Calu3 (cell line): ENCODE results near the gene OR8B12. TPM values are rescaled to one million over a fixed set of nuclear protein-coding genes. Genes with fewer than 3 reads are reported as not detected.

Experiments used
- Bru-seq: library from RNA; stranded (reverse); fragments of 400-500 nt; gene quantifications from one replicate; lab custom pipeline; 2021; lab: Mats Ljungman, UMichigan
- BruChase-seq, 2 experiments: library from RNA; stranded (reverse); fragments of 400-500 nt; gene quantifications; one replicate each; lab custom pipeline; 2021; lab: Mats Ljungman, UMichigan
- BruUV-seq: library from RNA; stranded (reverse); fragments of 400-500 nt; replicated peaks from 2 replicates; lab custom pipeline; 2021; lab: Mats Ljungman, UMichigan
- CTCF ChIA-PET: fragments of 300-600 bp; sonication (Branson Sonifier 250); formaldehyde crosslinking; loops from one replicate; lab custom pipeline; 2022; ENCODE audit warnings: antibody characterized with exemption; lab: Charles Lee
- DNase-seq: peaks from one replicate; pipeline ENCODE4 v3.0.0; 2022
- H3K27ac Mint-ChIP-seq: one replicate; pipeline ENCODE4 v1.8.0; 2022; ENCODE audit warnings: mixed read lengths; ENCODE audit not compliant: unreplicated experiment
- H3K27me3 Mint-ChIP-seq: one replicate; pipeline ENCODE4 v1.8.0; 2022; ENCODE audit warnings: mixed read lengths; ENCODE audit not compliant: unreplicated experiment
- H3K36me3 Mint-ChIP-seq: one replicate; pipeline ENCODE4 v1.8.0; 2022; ENCODE audit warnings: mild to moderate bottlenecking, moderate library complexity, mixed read lengths; ENCODE audit not compliant: insufficient read depth, unreplicated experiment
- H3K4me1 Mint-ChIP-seq: one replicate; pipeline ENCODE4 v1.8.0; 2022; ENCODE audit warnings: mild to moderate bottlenecking, low read depth, mixed read lengths; ENCODE audit not compliant: unreplicated experiment
- H3K4me3 Mint-ChIP-seq: one replicate; pipeline ENCODE4 v1.8.0; 2022; ENCODE audit warnings: mild to moderate bottlenecking, low read depth, moderate library complexity, mixed read lengths; ENCODE audit not compliant: unreplicated experiment
- H3K9me3 Mint-ChIP-seq: one replicate; pipeline ENCODE4 v1.8.0; 2022; ENCODE audit warnings: low read depth, mixed read lengths; ENCODE audit not compliant: unreplicated experiment
- CTCF ChIP-seq: fragments of 200-600 bp; IDR thresholded peaks from one replicate; pipeline ENCODE4 v1.8.0; 2022; ENCODE audit warnings: antibody characterized with exemption; ENCODE audit not compliant: unreplicated experiment
- intact Hi-C: fragments of 100-400 bp; cut with micrococcal nuclease; formaldehyde crosslinking; loops from one replicate; pipeline ENCODE4 v1.10.0; 2022; ENCODE audit not compliant: unreplicated experiment
- long read RNA-seq: library from polyadenylated mRNA; stranded (forward); transcript quantifications from one replicate; pipeline ENCODE4 v2.0.0, GENCODE V29; 2022
- total RNA-seq: library from RNA; stranded (reverse); gene quantifications from 2 replicates; pipeline ENCODE4 v1.2.3, GENCODE V29; 2022

The OR8B12 gene
- not detected in 2 replicates for total RNA-seq
- Bru-seq, nascent RNA, result not detected
- BruChase-seq, experiment 1, labeled RNA remaining after a 6-hour chase, result not detected
- BruChase-seq, experiment 2, labeled RNA remaining after a 2-hour chase, result not detected
- long read RNA-seq, result 0 reads

DNA sequence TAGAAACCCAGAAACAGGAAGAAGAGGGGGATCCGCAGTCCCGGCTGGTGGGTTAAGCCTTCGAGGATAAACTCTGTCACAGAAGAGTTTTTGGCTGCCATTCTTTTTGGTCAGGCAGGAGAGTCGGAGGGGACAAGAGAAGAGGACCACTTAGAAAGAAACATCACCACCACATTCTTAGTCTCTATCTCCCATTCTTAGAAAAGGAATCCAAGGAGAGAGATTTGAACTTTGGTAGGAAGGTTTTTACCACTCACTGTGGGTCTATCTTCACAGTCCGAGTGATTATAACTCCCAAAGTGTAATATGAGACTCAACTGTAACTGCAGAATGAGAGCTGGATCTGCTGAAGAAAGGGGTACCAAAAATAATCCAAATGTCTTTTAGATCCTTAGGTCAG, at the start of gene OR8B12:
Gene OR8B12 (minus strand): TSS at position 101 of the 400 bp plus-strand sequence. CDS start 0 bp downstream, at position 101.
- H3K9me3 Mint-ChIP-seq, result peaks cover 5% of the 10 kb centered on the region
- CTCF ChIA-PET, result no interaction called here
- no peaks in the 10 kb centered on the region for H3K36me3 Mint-ChIP-seq
- DNase-seq, result no peak
- no peak within 1 kb of the TSS for H3K27ac Mint-ChIP-seq
- no peak within 1 kb of the TSS for H3K4me3 Mint-ChIP-seq
- TF ChIP-seq CTCF, result no peak
- no TSS peak for BruUV-seq
- intact Hi-C loops, result no loop called here
- H3K4me1 Mint-ChIP-seq, result no peaks in the 10 kb centered on the region
- peaks cover 37% of the 10 kb centered on the region for H3K27me3 Mint-ChIP-seq

GRCh38 chr11:124592627-124593026, 49.2 kb upstream of the OR8B12 start:
- no peak for DNase-seq
- intact Hi-C loops, result no loop called here
- BruUV-seq, result no TSS peak
- H3K4me1 Mint-ChIP-seq, result no peaks in the 10 kb centered on the region
- H3K4me3 Mint-ChIP-seq, result no peak overlapping the region
- H3K36me3 Mint-ChIP-seq, result no peaks in the 10 kb centered on the region
- CTCF ChIA-PET, result interaction anchor here (0.9 kb wide), 1 partner anchor 20 kb away, joined by 3 read pairs; no protein-coding TSS in a partner anchor
- H3K27ac Mint-ChIP-seq, result no peak overlapping the region
- no peaks in the 10 kb centered on the region for H3K9me3 Mint-ChIP-seq
- H3K27me3 Mint-ChIP-seq, result peaks cover 28% of the 10 kb centered on the region
- TF ChIP-seq CTCF, result no peak

GRCh38 chr11:124591430-124591829, 48.0 kb upstream of the OR8B12 start:
- intact Hi-C loops, result no loop called here
- no TSS peak for BruUV-seq
- H3K27ac Mint-ChIP-seq, result no peak overlapping the region

DNA sequence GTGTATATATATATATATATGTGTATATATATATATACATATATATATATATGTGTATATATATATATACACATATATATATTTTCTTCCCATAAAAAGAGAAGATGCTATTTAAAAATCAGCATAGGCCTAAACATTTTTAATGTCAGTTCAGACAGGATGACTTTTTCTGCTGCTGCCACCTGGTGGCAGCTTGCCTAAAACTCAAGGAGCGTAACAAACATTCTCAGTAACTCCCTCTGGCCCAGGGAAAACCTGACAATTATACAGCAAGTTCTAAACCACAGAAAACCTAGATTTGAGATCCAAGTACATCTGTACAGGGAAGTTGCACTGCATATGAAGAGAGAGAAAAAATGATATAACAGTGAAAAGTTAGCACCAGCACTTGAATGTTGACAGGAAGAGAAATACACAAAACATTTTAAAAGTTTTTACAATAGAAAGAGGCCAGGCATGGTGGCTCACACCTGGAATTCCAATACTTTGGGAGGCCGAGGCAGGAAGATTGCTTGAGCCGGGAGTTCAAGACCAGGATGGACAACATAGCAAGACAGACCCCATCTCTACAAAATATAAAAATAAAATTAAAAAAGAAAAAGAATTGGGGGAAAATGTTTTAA, 42.9 kb upstream of the OR8B12 start:
- no TSS peak for BruUV-seq
- Mint-ChIP-seq H3K9me3 (no peaks in the 10 kb centered on the region), H3K4me3 (no peak overlapping the region), H3K4me1 (no peaks in the 10 kb centered on the region), H3K27ac (peak overlapping the region; percentile 38), H3K36me3 (no peaks in the 10 kb centered on the region), H3K27me3 (peaks cover 50% of the 10 kb centered on the region)
- TF ChIP-seq CTCF, result peak; percentile 40
- CTCF ChIA-PET, result interaction anchor here (1.3 kb wide), 1 partner anchor 185 kb away, joined by 3 read pairs; no protein-coding TSS in a partner anchor
- DNase-seq, result peak; percentile 36
- intact Hi-C loops, result loop anchor here (1.0 to 5.0 kb wide), 3 partner anchors 169 to 516 kb away; no protein-coding TSS in a partner anchor

More at GRCh38 chr11:124591430-124591829, 48.0 kb upstream of the OR8B12 start:
- Mint-ChIP-seq H3K4me3 (no peak overlapping the region), H3K27me3 (peaks cover 21% of the 10 kb centered on the region), H3K4me1 (no peaks in the 10 kb centered on the region), H3K36me3 (no peaks in the 10 kb centered on the region), H3K9me3 (no peaks in the 10 kb centered on the region)
- CTCF ChIA-PET, result no interaction called here
- TF ChIP-seq CTCF, result no peak
- no peak for DNase-seq
